ENCODE data around the gene ZRANB2. TPM values are rescaled to one million over a fixed set of nuclear protein-coding genes. Genes with fewer than 3 reads are reported as not detected.
A peak's percentile ranks its signal among the peaks of the same experiment; 100 is the strongest.

Gene ZRANB2
- total RNA-seq, 1 donor from 2014 or later = 146 TPM

DNA sequence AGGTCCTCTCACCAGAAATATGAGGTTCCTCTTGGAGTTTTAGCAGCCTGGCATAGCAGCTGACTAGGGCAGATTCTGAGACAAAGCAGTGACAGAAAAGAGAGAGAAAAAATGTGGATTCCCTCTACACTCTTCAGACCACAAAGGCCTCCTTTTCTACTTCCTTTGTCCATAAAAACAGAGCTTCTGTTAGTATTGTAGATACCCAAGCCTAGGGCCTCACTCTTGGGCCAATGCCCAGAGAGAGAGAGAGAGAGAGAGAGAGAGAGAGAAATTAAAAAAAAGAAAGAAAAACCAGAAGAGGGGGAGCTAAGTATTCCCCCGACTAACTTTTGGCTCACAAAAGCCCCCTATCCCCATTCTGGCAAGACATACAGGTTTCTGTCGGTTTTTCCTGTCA lies 2.4 kb upstream of the ZRANB2 start:
- Mint-ChIP-seq H3K4me3 (no peak overlapping the region), H3K27ac (peak overlapping the region; percentile 18), H3K27me3 (ENCODE audit: low read depth) (peaks cover 39% of the 10 kb centered on the region), H3K9me3 (no peaks in the 10 kb centered on the region), H3K36me3 (no peaks in the 10 kb centered on the region), H3K4me1 (peaks cover 22% of the 10 kb centered on the region)
- TF ChIP-seq, protein P1, sequence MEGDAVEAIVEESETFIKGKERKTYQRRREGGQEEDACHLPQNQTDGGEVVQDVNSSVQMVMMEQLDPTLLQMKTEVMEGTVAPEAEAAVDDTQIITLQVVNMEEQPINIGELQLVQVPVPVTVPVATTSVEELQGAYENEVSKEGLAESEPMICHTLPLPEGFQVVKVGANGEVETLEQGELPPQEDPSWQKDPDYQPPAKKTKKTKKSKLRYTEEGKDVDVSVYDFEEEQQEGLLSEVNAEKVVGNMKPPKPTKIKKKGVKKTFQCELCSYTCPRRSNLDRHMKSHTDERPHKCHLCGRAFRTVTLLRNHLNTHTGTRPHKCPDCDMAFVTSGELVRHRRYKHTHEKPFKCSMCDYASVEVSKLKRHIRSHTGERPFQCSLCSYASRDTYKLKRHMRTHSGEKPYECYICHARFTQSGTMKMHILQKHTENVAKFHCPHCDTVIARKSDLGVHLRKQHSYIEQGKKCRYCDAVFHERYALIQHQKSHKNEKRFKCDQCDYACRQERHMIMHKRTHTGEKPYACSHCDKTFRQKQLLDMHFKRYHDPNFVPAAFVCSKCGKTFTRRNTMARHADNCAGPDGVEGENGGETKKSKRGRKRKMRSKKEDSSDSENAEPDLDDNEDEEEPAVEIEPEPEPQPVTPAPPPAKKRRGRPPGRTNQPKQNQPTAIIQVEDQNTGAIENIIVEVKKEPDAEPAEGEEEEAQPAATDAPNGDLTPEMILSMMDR (IDR thresholded peaks at IDR 0.05; ENCODE audit: unreplicated experiment) = no peak
- no peak for DNase-seq (ENCODE audit: low spot score in 2 of 2, unreplicated experiment in 2 of 2)

GRCh38 chr1:71081697-71082080 lies 854 bp upstream of the ZRANB2 start:
- no peak for DNase-seq (ENCODE audit: low spot score in 2 of 2, unreplicated experiment in 2 of 2)
- Mint-ChIP-seq H3K4me3 (peak overlapping the region; percentile 97), H3K4me1 (peaks cover 22% of the 10 kb centered on the region), H3K27me3 (ENCODE audit: low read depth) (peaks cover 35% of the 10 kb centered on the region), H3K27ac (peak overlapping the region; percentile 100), H3K36me3 (no peaks in the 10 kb centered on the region), H3K9me3 (no peaks in the 10 kb centered on the region)
- TF ChIP-seq, protein P1 (IDR thresholded peaks at IDR 0.05; ENCODE audit: unreplicated experiment) = no peak

DNA sequence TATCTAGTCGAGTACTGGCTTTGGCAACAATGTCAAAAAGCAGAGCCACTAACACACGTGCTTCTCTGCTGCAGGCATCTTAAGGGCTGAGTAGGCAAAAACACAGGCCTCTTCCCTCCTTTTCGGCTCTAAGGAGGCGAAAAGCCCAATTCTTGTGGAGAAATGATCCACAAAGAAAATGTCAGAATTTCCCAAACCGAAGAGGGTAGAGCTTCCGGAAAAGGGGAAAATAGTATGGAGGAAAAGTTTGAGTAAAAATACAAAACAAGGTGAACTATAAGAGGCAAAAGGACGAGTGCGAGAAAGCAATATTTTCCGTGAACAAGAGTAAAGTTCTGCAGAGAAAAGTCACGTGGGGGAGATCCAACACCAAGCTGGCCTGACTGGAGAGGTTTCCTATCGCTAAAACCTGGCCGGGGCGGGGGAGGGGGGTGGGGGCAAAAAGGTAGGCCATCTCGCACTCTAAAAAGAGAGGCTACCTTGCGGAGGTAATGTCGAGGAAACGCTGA lies 551 bp downstream of the ZRANB2 start:
- H3K36me3 Mint-ChIP-seq = peaks cover 6% of the 10 kb centered on the region
- TF ChIP-seq, protein P1 (IDR thresholded peaks at IDR 0.05; ENCODE audit: unreplicated experiment) = no peak

GRCh38 chr1:71074681-71075080 lies 6.2 kb downstream of the ZRANB2 start:
- Mint-ChIP-seq H3K36me3 (peaks cover 35% of the 10 kb centered on the region), H3K4me1 (peaks cover 7% of the 10 kb centered on the region), H3K27me3 (ENCODE audit: low read depth) (no peaks in the 10 kb centered on the region), H3K4me3 (no peak overlapping the region), H3K27ac (no peak overlapping the region), H3K9me3 (no peaks in the 10 kb centered on the region)
- DNase-seq (ENCODE audit: low spot score in 2 of 2, unreplicated experiment in 2 of 2) = no peak
- TF ChIP-seq, protein P1 (IDR thresholded peaks at IDR 0.05; ENCODE audit: unreplicated experiment) = no peak

More for the DNA sequence above, 551 bp downstream of the ZRANB2 start:
- Mint-ChIP-seq H3K4me1 (peaks cover 22% of the 10 kb centered on the region), H3K27ac (peak overlapping the region; percentile 100), H3K4me3 (peak overlapping the region; percentile 97), H3K9me3 (no peaks in the 10 kb centered on the region), H3K27me3 (ENCODE audit: low read depth) (peaks cover 26% of the 10 kb centered on the region)
- no peak for DNase-seq (ENCODE audit: low spot score in 2 of 2, unreplicated experiment in 2 of 2)

DNA sequence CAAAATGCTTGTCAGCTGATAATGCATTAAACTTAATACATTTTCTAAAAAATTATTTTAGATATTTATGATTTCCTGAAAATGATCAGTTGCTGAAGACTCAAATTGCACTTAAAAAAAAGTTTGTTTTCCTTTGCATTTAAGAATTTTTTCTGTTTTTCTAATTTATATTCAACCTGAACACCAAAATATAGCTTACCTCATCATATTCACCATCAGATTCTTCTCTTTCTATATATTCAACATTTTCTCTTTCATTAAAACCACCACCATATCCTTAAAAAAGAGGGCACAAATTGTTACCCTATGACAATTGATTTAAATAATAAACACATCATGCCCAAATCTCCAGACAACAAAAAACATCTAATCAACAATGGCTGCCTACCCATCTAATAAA lies 8.6 kb downstream of the ZRANB2 start:
- H3K4me1 Mint-ChIP-seq = no peaks in the 10 kb centered on the region
- TF ChIP-seq, protein P1 (IDR thresholded peaks at IDR 0.05; ENCODE audit: unreplicated experiment) = no peak
- H3K4me3 Mint-ChIP-seq = no peak overlapping the region
- H3K9me3 Mint-ChIP-seq = no peaks in the 10 kb centered on the region
- no peak for DNase-seq (ENCODE audit: low spot score in 2 of 2, unreplicated experiment in 2 of 2)
- H3K27me3 Mint-ChIP-seq (ENCODE audit: low read depth) = no peaks in the 10 kb centered on the region
- no peak overlapping the region for H3K27ac Mint-ChIP-seq
- H3K36me3 Mint-ChIP-seq = peaks cover 47% of the 10 kb centered on the region

- H3K4me1 Mint-ChIP-seq = no peaks in the 10 kb centered on the region
- H3K27me3 Mint-ChIP-seq (ENCODE audit: low read depth) = no peaks in the 10 kb centered on the region
- peaks cover 48% of the 10 kb centered on the region for H3K36me3 Mint-ChIP-seq
- TF ChIP-seq, protein P1 (IDR thresholded peaks at IDR 0.05; ENCODE audit: unreplicated experiment) = no peak
- DNase-seq (ENCODE audit: low spot score in 2 of 2, unreplicated experiment in 2 of 2) = no peak
- H3K27ac Mint-ChIP-seq = no peak overlapping the region
- no peak overlapping the region for H3K4me3 Mint-ChIP-seq
- H3K9me3 Mint-ChIP-seq = no peaks in the 10 kb centered on the region
These were observed 9.1 kb downstream of the ZRANB2 start for GRCh38 chr1:71071720-71072119.
